ENCODE results near the gene CZIB.
"Not testable (repeated sequence)": the region's sequence is repeated elsewhere in the genome, so short reads cannot be mapped to it uniquely, and the experiment has no call there.

DNA sequence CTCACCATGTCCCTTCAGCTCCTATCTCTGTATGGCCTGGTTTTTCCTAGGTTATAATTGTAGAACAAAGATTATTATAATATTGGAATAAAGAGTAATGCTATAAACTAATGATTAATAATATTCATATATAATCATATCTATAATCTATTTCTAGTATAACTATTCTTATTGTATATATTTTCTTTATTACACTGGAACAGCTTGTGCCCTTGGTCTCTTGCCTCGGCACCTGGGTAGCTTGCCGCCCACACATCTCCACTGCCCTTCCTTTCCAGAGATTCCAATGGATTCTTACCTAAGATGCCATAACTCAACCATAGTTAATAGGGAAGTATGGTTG is 34.5 kb downstream of the CZIB start:
- TF ChIP-seq, protein P1, sequence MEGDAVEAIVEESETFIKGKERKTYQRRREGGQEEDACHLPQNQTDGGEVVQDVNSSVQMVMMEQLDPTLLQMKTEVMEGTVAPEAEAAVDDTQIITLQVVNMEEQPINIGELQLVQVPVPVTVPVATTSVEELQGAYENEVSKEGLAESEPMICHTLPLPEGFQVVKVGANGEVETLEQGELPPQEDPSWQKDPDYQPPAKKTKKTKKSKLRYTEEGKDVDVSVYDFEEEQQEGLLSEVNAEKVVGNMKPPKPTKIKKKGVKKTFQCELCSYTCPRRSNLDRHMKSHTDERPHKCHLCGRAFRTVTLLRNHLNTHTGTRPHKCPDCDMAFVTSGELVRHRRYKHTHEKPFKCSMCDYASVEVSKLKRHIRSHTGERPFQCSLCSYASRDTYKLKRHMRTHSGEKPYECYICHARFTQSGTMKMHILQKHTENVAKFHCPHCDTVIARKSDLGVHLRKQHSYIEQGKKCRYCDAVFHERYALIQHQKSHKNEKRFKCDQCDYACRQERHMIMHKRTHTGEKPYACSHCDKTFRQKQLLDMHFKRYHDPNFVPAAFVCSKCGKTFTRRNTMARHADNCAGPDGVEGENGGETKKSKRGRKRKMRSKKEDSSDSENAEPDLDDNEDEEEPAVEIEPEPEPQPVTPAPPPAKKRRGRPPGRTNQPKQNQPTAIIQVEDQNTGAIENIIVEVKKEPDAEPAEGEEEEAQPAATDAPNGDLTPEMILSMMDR (IDR thresholded peaks at IDR 0.05) = not testable (repeated sequence)
- TF ChIP-seq POLR2AphosphoS5 (IDR thresholded peaks at IDR 0.05; ENCODE audit: low read depth, low read length); REST (IDR thresholded peaks at IDR 0.05; ENCODE audit: insufficient read depth in 1 of 2, low read depth in 2 of 2, low read length in 1 of 2): not testable (repeated sequence)
